GM12878 (cell line): Measurements from ENCODE around the gene CRHR2. TPM values are rescaled to one million over a fixed set of nuclear protein-coding genes. Genes with fewer than 3 reads are reported as not detected.

ENCODE experiments used
- ATAC-seq: fragments of 200-7000 bp; cut with Tn5 transposase; 3 replicates; pipeline ENCODE4 v1.9.1; 2020; ENCODE audit warnings: mild to moderate bottlenecking, moderate library complexity
- BruUV-seq: library from RNA; stranded (reverse); fragments of 400-500 nt; replicated peaks from 2 replicates; lab custom pipeline; 2021; lab: Mats Ljungman, UMichigan
- CTCF ChIA-PET: fragments of 300-600 bp; sonication (Branson Sonifier 250); formaldehyde crosslinking; extraction: SDS; loops from one replicate; lab custom pipeline; 2021; ENCODE audit warnings: inconsistent platforms; lab: Yijun Ruan, JAX
- POLR2A ChIA-PET: fragments of 350-600 bp; formaldehyde crosslinking; extraction: SDS; loops from one replicate; lab custom pipeline; 2021; ENCODE audit warnings: inconsistent platforms; lab: Charles Lee
- RAD21 ChIA-PET: fragments of 300-600 bp; sonication (Branson Sonifier 250); formaldehyde crosslinking; loops from one replicate; lab custom pipeline; 2023; ENCODE audit warnings: antibody characterized with exemption; ENCODE audit not compliant: unreplicated experiment; lab: Charles Lee
- SMC1A ChIA-PET: fragments of 300-600 bp; sonication (Branson Sonifier 250); formaldehyde crosslinking; loops from one replicate; lab custom pipeline; 2023; ENCODE audit not compliant: unreplicated experiment, uncharacterized antibody; lab: Charles Lee
- DNase-seq: peaks from one replicate; pipeline ENCODE4 v3.0.0-alpha.2; 2011; ENCODE audit warnings: low read depth, low spot score
- FAIRE-seq: peaks from 3 replicates; lab custom pipeline; 2011; peaks lifted over from hg19 to GRCh38; lab: Jason Lieb, UNC
- H2AFZ ChIP-seq: 2 replicates; pipeline ENCODE4 v1.6.0; 2011; ENCODE audit warnings: low read depth, low read length, control low read depth; ENCODE audit not compliant: control insufficient read depth
- H3K27ac ChIP-seq: 2 replicates; pipeline ENCODE4 v1.5.1; 2011; ENCODE audit warnings: control low read depth; ENCODE audit not compliant: control insufficient read depth, insufficient read depth
- H3K27me3 ChIP-seq, 2 experiments: replicated peaks in 1 of 2; 2 replicates each; pipeline versions ENCODE4 v1.6.0 to v1.6.1; 2011; ENCODE audit warnings: low read length in 1 of 2; ENCODE audit not compliant: control insufficient read depth in 2 of 2, insufficient read depth in 2 of 2
- H3K36me3 ChIP-seq, 2 experiments: 2 replicates each; pipeline ENCODE4 v1.5.1; 2011; ENCODE audit warnings: low read length in 1 of 2; ENCODE audit not compliant: control insufficient read depth in 2 of 2, insufficient read depth in 2 of 2
- H3K4me1 ChIP-seq: 2 replicates; pipeline ENCODE4 v1.6.1; 2011; ENCODE audit warnings: mild to moderate bottlenecking, low read length, moderate library complexity, mixed read lengths; ENCODE audit not compliant: control insufficient read depth, insufficient read depth
- H3K4me2 ChIP-seq: 2 replicates; pipeline ENCODE4 v1.6.0; 2011; ENCODE audit warnings: control low read depth; ENCODE audit not compliant: control insufficient read depth, insufficient read depth
- H3K4me3 ChIP-seq: fragments of 200-600 bp; sonication (generic); 2 replicates; pipeline ENCODE4 v1.5.1; 2016
- H3K79me2 ChIP-seq: 2 replicates; pipeline ENCODE4 v1.6.0; 2011; ENCODE audit warnings: low read length; ENCODE audit not compliant: control insufficient read depth, insufficient read depth
- H3K9ac ChIP-seq: 2 replicates; pipeline ENCODE4 v1.8.0; 2011; ENCODE audit warnings: low read length, control low read depth, mixed read lengths; ENCODE audit not compliant: control insufficient read depth, insufficient read depth
- H3K9me3 ChIP-seq: replicated peaks from 3 replicates; pipeline ENCODE4 v1.5.1; 2011; ENCODE audit warnings: mild to moderate bottlenecking, low read length; ENCODE audit not compliant: control insufficient read depth, insufficient read depth
- H4K20me1 ChIP-seq: 2 replicates; pipeline ENCODE4 v1.6.0; 2011; ENCODE audit not compliant: control insufficient read depth, insufficient read depth
- BCL11A ChIP-seq: IDR thresholded peaks from 2 replicates; pipeline ENCODE4 v1.6.1; 2011; ENCODE audit warnings: low read depth, low read length
- CBX5 ChIP-seq: sonication (generic); IDR thresholded peaks from 2 replicates; pipeline ENCODE4 v1.6.1; 2016; ENCODE audit warnings: low read depth, moderate library complexity, mild to moderate bottlenecking, inconsistent platforms
- DPF2 ChIP-seq: fragments of 450-650 bp; IDR thresholded peaks from 2 replicates; pipeline ENCODE4 v1.6.1; 2017; ENCODE audit warnings: mild to moderate bottlenecking
- EP300 ChIP-seq, 2 experiments: fragments of 150-350 bp in 1 of 2; IDR thresholded peaks; 2 replicates each; pipeline ENCODE4 v1.6.1; 2011 to 2012; ENCODE audit warnings: low read depth in 2 of 2, low read length in 2 of 2, borderline replicate concordance in 1 of 2, improper control_type of control experiment in 1 of 2, inconsistent platforms in 1 of 2; ENCODE audit not compliant: control insufficient read depth in 1 of 2
- FOXK2 ChIP-seq: fragments of 450-650 bp; IDR thresholded peaks from 2 replicates; pipeline ENCODE4 v1.6.1; 2017; ENCODE audit warnings: mild to moderate bottlenecking, moderate library complexity
- HDAC6 ChIP-seq: fragments of 200-600 bp; sonication (generic); IDR thresholded peaks from one replicate; pipeline ENCODE4 v1.8.0; 2017; ENCODE audit warnings: antibody characterized with exemption; ENCODE audit not compliant: unreplicated experiment
- KAT2A ChIP-seq: conservative IDR thresholded peaks from 2 replicates; pipeline ENCODE4 v1.6.1; 2011; ENCODE audit warnings: low read depth, low read length; ENCODE audit not compliant: control insufficient read depth
- MYB ChIP-seq: fragments of 150-350 bp; IDR thresholded peaks from 2 replicates; pipeline ENCODE4 v1.6.1; 2014; ENCODE audit warnings: mild to moderate bottlenecking, low read depth, low read length, borderline replicate concordance
- MYC ChIP-seq: IDR thresholded peaks from 2 replicates; pipeline ENCODE4 v1.6.1; 2011; ENCODE audit warnings: mild to moderate bottlenecking, low read length, moderate library complexity, inconsistent platforms; ENCODE audit not compliant: insufficient read depth, insufficient replicate concordance, insufficient read length, severe bottlenecking
- NR2F1 ChIP-seq: fragments of 450-650 bp; conservative IDR thresholded peaks from 2 replicates; pipeline ENCODE4 v1.6.1; 2017; ENCODE audit warnings: mild to moderate bottlenecking
- SRF ChIP-seq, 2 experiments: IDR thresholded peaks; 2 replicates each; pipeline ENCODE4 v1.6.1; 2011; ENCODE audit warnings: low read depth in 2 of 2, low read length in 2 of 2, mild to moderate bottlenecking in 1 of 2, moderate library complexity in 1 of 2
- STAT1 ChIP-seq: fragments of 450-650 bp; conservative IDR thresholded peaks from 2 replicates; pipeline ENCODE4 v1.6.1; 2014; ENCODE audit warnings: antibody characterized with exemption, mild to moderate bottlenecking
- WRNIP1 ChIP-seq: IDR thresholded peaks from 2 replicates; pipeline ENCODE4 v1.6.1; 2011; ENCODE audit warnings: low read depth, low read length, improper control_type of control experiment, borderline replicate concordance
- YY1 ChIP-seq: IDR thresholded peaks from 2 replicates; pipeline ENCODE4 v1.6.1; 2011; ENCODE audit warnings: low read depth, mild to moderate bottlenecking, low read length
- ZBTB33 ChIP-seq: fragments of 450-650 bp; IDR thresholded peaks from 2 replicates; pipeline ENCODE4 v1.6.1; 2017; ENCODE audit warnings: mild to moderate bottlenecking
- ZNF622 ChIP-seq: fragments of 450-650 bp; IDR thresholded peaks from 2 replicates; pipeline ENCODE4 v1.6.1; 2017; ENCODE audit warnings: mild to moderate bottlenecking, inconsistent platforms
- WGBS: methylation state at CpG from one replicate; pipeline ENCODE4 v1.1.6; 2016; ENCODE audit warnings: low lambda C conversion rate; ENCODE audit not compliant: insufficient replicate concordance, insufficient coverage; ENCODE audit errors: missing lambda C conversion rate; 5-methylcytosine and 5-hydroxymethylcytosine counted together
- in situ Hi-C: fragments of 300-500 bp; cut with MboI; formaldehyde crosslinking; loops from 9 replicates; pipeline ENCODE4 v1.14.3; 2018; ENCODE audit warnings: mixed read lengths
- intact Hi-C: fragments of 100-400 bp; cut with micrococcal nuclease; formaldehyde crosslinking; loops from one replicate; pipeline ENCODE4 v1.14.2; 2022; ENCODE audit not compliant: unreplicated experiment
- polyA plus RNA-seq, 11 experiments: library from polyadenylated mRNA; depleted of rRNA in 4 of 11; unstranded in 6 of 11; stranded (reverse) in 5 of 11; fragments of >200 nt; fragmentation: Nextera tagmentation in 4 of 11; fragmentation: Illumina TruSeq in 1 of 11; extraction: Ambion mirVana in 4 of 11; extraction: Trizol in 1 of 11; gene quantifications; 1 replicate in 1 of 11; 2 replicates in 10 of 11; pipeline versions ENCODE4 v1.2.1 to v1.2.3, GENCODE V29; 2011 to 2016; ENCODE audit warnings: inconsistent platforms in 2 of 11, missing spikeins in 2 of 11, low read depth in 1 of 11
- total RNA-seq, 4 experiments: library from RNA; depleted of rRNA in 3 of 4; stranded (reverse); fragments of >200 nt in 3 of 4; fragmentation: Illumina TruSeq in 1 of 4; extraction: Trizol in 1 of 4; gene quantifications; 2 replicates each; pipeline versions ENCODE4 v1.2.1 to v1.2.3, GENCODE V29; 2013 to 2021

Gene CRHR2
- total and polyA plus RNA-seq, 10 of the 15 experiments (the other 5 are each of a cell fraction or from before 2014, with no cell fraction given): not detected

DNA sequence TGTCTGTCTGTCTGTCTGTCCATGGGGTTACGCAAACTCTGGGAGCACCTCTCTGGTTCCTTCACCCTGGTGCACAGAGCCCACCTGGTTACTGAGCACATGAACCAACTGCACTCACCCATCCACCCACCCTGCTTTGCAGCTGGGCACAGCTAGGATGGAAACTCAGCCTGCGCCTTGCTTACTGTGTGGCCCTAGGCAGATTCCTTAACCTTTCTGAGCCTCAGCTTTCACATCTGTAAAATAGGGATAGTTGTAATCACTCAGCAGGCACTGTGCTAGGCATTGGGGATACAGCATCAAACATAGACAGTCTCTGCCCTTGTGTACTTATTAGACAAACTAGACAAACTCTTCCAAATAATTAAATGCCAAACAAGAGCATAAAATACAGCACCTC is 47.8 kb upstream of the CRHR2 start (continued):
- no peak for TF ChIP-seq MYB
- TF ChIP-seq KAT2A: no peak
- no peak for TF ChIP-seq SRF (IDR thresholded peaks at IDR 0.05; ENCODE audit: low read depth in 2 of 2, low read length in 2 of 2)
- TF ChIP-seq HDAC6: no peak
- TF ChIP-seq FOXK2: no peak
- no peak for TF ChIP-seq STAT1
- no peak for TF ChIP-seq CBX5

DNA sequence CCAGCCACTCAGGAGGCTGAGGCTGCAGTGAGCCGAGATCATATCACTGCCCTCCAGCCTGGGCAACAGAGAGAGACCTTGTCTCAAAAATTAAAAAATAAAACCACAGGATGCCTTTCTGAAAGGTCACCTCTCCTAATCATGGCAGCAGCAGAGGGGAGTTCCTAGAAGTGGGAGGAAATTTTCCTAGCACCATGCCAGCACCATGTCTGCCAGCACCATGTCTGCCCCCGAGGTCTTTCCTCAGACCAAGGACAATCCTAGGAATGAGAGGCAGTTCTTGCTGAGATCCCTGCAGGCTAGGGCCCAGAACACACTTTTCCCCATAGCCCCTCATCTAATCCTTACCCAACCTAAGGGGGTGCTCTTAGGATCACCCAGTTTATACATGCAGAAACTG is 47.4 kb upstream of the CRHR2 start:
- peaks cover 6 to 7% of the 10 kb centered on the region in 2 experiments; a peak in 3 of 4 replicates for H3K27me3 ChIP-seq
- H3K4me1 ChIP-seq: no peaks in the 10 kb centered on the region
- SMC1A ChIA-PET: no interaction called here
- H3K79me2 ChIP-seq: no peaks in the 10 kb centered on the region
- CTCF ChIA-PET: no interaction called here
- intact Hi-C loops (no loop called here), in situ Hi-C loops (no loop called here)
- no peak overlapping the region for H3K4me2 ChIP-seq
- no peak for DNase-seq
- no peaks in the 10 kb centered on the region for H3K36me3 ChIP-seq
- no peak overlapping the region for H3K27ac ChIP-seq
- no peak for FAIRE-seq
- no peak overlapping the region for H3K4me3 ChIP-seq
- no peak overlapping the region for H2AFZ ChIP-seq
- POLR2A ChIA-PET: no interaction called here
- no peaks in the 10 kb centered on the region for H4K20me1 ChIP-seq
- no TSS peak for BruUV-seq
- ATAC-seq: no peak
- RAD21 ChIA-PET: no interaction called here
- TF ChIP-seq ZNF622: no peak
- TF ChIP-seq ZBTB33: no peak
- TF ChIP-seq WRNIP1: no peak
- TF ChIP-seq NR2F1: no peak
- TF ChIP-seq MYC: no peak
- TF ChIP-seq DPF2: no peak
- TF ChIP-seq YY1: no peak
- TF ChIP-seq EP300 (IDR thresholded peaks at IDR 0.05; ENCODE audit: borderline replicate concordance in 1 of 2, control insufficient read depth in 1 of 2, low read depth in 2 of 2, low read length in 2 of 2): no peak
- no peak for TF ChIP-seq BCL11A
- WGBS: 6% methylated on average over 2 of the region's 2 CpGs
- no peak overlapping the region for H3K9ac ChIP-seq
- H3K9me3 ChIP-seq: no peaks in the 10 kb centered on the region
